GM23248 (cell line): ENCODE measurements around the gene IFT27. TPM values are rescaled to one million over a fixed set of nuclear protein-coding genes. Genes with fewer than 3 reads are reported as not detected.

Experiments used
- DNase-seq: peaks from one replicate; pipeline ENCODE4 v3.0.0-alpha.2; 2015
- H2AFZ ChIP-seq: fragments of 200-600 bp; sonication (generic); 2 replicates; pipeline ENCODE4 v1.6.1; 2016; ENCODE audit warnings: antibody characterized with exemption
- H3F3A ChIP-seq: fragments of 200-600 bp; sonication (generic); 2 replicates; pipeline ENCODE4 v1.6.1; 2016; ENCODE audit warnings: mild to moderate bottlenecking, antibody characterized with exemption, mixed run types; ENCODE audit not compliant: insufficient read depth
- H3K27ac ChIP-seq: fragments of 200-600 bp; sonication (generic); 2 replicates; pipeline ENCODE4 v1.5.1; 2016; ENCODE audit warnings: mild to moderate bottlenecking
- H3K27me3 ChIP-seq: fragments of 200-600 bp; sonication (generic); replicated peaks from 2 replicates; pipeline ENCODE4 v1.6.1; 2016; ENCODE audit warnings: mild to moderate bottlenecking; ENCODE audit not compliant: insufficient read depth
- H3K36me3 ChIP-seq: fragments of 200-600 bp; sonication (generic); 2 replicates; pipeline ENCODE4 v1.6.1; 2016; ENCODE audit warnings: low read depth, mild to moderate bottlenecking
- H3K4me1 ChIP-seq: fragments of 200-600 bp; sonication (generic); 2 replicates; pipeline ENCODE4 v1.6.1; 2016; ENCODE audit warnings: mild to moderate bottlenecking; ENCODE audit not compliant: insufficient read depth
- H3K4me2 ChIP-seq: fragments of 200-600 bp; sonication (generic); one replicate; pipeline ENCODE4 v1.6.1; 2016; ENCODE audit warnings: mild to moderate bottlenecking; ENCODE audit not compliant: unreplicated experiment
- H3K4me3 ChIP-seq: fragments of 200-600 bp; sonication (generic); 2 replicates; pipeline ENCODE4 v1.5.1; 2016; ENCODE audit warnings: mild to moderate bottlenecking
- H3K79me2 ChIP-seq: fragments of 200-600 bp; sonication (generic); 2 replicates; pipeline ENCODE4 v1.6.1; 2016; ENCODE audit warnings: mild to moderate bottlenecking; ENCODE audit not compliant: insufficient read depth
- H3K9ac ChIP-seq: fragments of 200-600 bp; sonication (generic); 2 replicates; pipeline ENCODE4 v1.6.1; 2016; ENCODE audit warnings: mild to moderate bottlenecking
- H3K9me2 ChIP-seq: fragments of 200-600 bp; sonication (generic); 2 replicates; pipeline ENCODE4 v1.6.1; 2016; ENCODE audit warnings: mixed run types, mild to moderate bottlenecking, moderate library complexity; ENCODE audit not compliant: insufficient read depth
- H3K9me3 ChIP-seq: fragments of 200-600 bp; sonication (generic); one replicate; pipeline ENCODE4 v1.6.1; 2017; ENCODE audit warnings: low read depth
- H4K20me1 ChIP-seq: fragments of 200-600 bp; sonication (generic); 2 replicates; pipeline ENCODE4 v1.6.0; 2016; ENCODE audit not compliant: insufficient read depth
- EZH2 ChIP-seq: fragments of 200-600 bp; sonication (generic); IDR thresholded peaks from 2 replicates; pipeline ENCODE4 v1.6.1; 2018; ENCODE audit warnings: antibody characterized with exemption, mild to moderate bottlenecking; ENCODE audit not compliant: insufficient read depth, poor library complexity, severe bottlenecking
- EZH2phosphoT487 ChIP-seq: fragments of 200-600 bp; sonication (generic); IDR thresholded peaks from 2 replicates; pipeline ENCODE4 v1.6.1; 2018; ENCODE audit warnings: antibody characterized with exemption, moderate library complexity, mild to moderate bottlenecking, low read depth; ENCODE audit not compliant: insufficient read depth
- whole genome bisulfite sequencing, 2 experiments: methylation state at CpG; one replicate each; pipeline ENCODE4 v1.1.6; 2015 to 2017; ENCODE audit warnings: low lambda C conversion rate in 2 of 2, low coverage in 1 of 2; ENCODE audit errors: missing lambda C conversion rate in 2 of 2; 5-methylcytosine and 5-hydroxymethylcytosine counted together
- in situ Hi-C: fragments of 300-500 bp; cut with MboI; formaldehyde crosslinking; loops from 2 replicates; pipeline ENCODE4 v1.15.0; 2020
- polyA plus RNA-seq: library from polyadenylated mRNA; unstranded; fragments of >200 nt; fragmentation: Nextera tagmentation; extraction: Ambion mirVana; gene quantifications from 2 replicates; pipeline ENCODE4 v1.2.1, GENCODE V29; 2016
- total RNA-seq: library from RNA; depleted of rRNA; stranded (reverse); fragments of >200 nt; shearing (Covaris generic); gene quantifications from 2 replicates; pipeline ENCODE4 v1.2.3, GENCODE V29; 2014

IFT27 gene
- total and polyA plus RNA-seq, 2 experiments from 2014 or later: 10.1 to 28.8 TPM

GRCh38 chr22:36737776-36738175, 38.1 kb downstream of the IFT27 start:
- peaks cover 21% of the 10 kb centered on the region for H3K27me3 ChIP-seq
- H3K4me1 ChIP-seq: 0 out of 2 replicates have a peak, but pooled peaks cover 3% of the 10 kb centered on the region
- no peak overlapping the region for H2AFZ ChIP-seq
- H3K9me3 ChIP-seq: no peaks in the 10 kb centered on the region
- H4K20me1 ChIP-seq: no peaks in the 10 kb centered on the region
- H3K9me2 ChIP-seq: no peaks in the 10 kb centered on the region
- no peaks in the 10 kb centered on the region for H3K36me3 ChIP-seq
- H3K9ac ChIP-seq: no peak overlapping the region
- no peak for DNase-seq
- no peak overlapping the region for H3K4me3 ChIP-seq
- in situ Hi-C loops: no loop called here
- H3F3A ChIP-seq: 0 out of 2 replicates have a peak, but pooled peaks cover 9% of the 10 kb centered on the region
- no peak overlapping the region for H3K27ac ChIP-seq
- WGBS, 2 experiments: 29 to 56% methylated on average over 6 of the region's 6 CpGs
- H3K4me2 ChIP-seq: no peak overlapping the region
- no peak for TF ChIP-seq EZH2
- H3K79me2 ChIP-seq: no peaks in the 10 kb centered on the region

GRCh38 chr22:36736701-36737320, 39.1 kb downstream of the IFT27 start:
- no peaks in the 10 kb centered on the region for H4K20me1 ChIP-seq
- no peak overlapping the region for H3K27ac ChIP-seq
- 0 out of 2 replicates have a peak, but pooled peaks cover 3% of the 10 kb centered on the region for H3K4me1 ChIP-seq
- 0 out of 2 replicates have a peak, but pooled peaks cover 9% of the 10 kb centered on the region for H3F3A ChIP-seq
- no peaks in the 10 kb centered on the region for H3K79me2 ChIP-seq
- no peak for TF ChIP-seq EZH2phosphoT487
- TF ChIP-seq EZH2: no peak
- no peaks in the 10 kb centered on the region for H3K9me2 ChIP-seq
- no peaks in the 10 kb centered on the region for H3K36me3 ChIP-seq
- peaks cover 22% of the 10 kb centered on the region for H3K27me3 ChIP-seq
- H2AFZ ChIP-seq: no peak overlapping the region
- 34% methylated on average over 9 to 10 of the region's 10 CpGs for WGBS, 2 experiments
- in situ Hi-C loops: no loop called here
- no peaks in the 10 kb centered on the region for H3K9me3 ChIP-seq
- DNase-seq: no peak
- no peak overlapping the region for H3K4me2 ChIP-seq
- no peak overlapping the region for H3K4me3 ChIP-seq
- no peak overlapping the region for H3K9ac ChIP-seq

GRCh38 chr22:36734171-36735058, 41.5 kb downstream of the IFT27 start:
- Histone ChIP-seq H4K20me1 (no peaks in the 10 kb centered on the region), H2AFZ (no peak overlapping the region), H3K4me3 (no peak overlapping the region), H3K9ac (no peak overlapping the region), H3K9me3 (no peaks in the 10 kb centered on the region), H3F3A (0 out of 2 replicates have a peak, but pooled peaks cover 9% of the 10 kb centered on the region), H3K4me2 (no peak overlapping the region), H3K9me2 (no peaks in the 10 kb centered on the region), H3K27me3 (peaks cover 36% of the 10 kb centered on the region), H3K27ac (no peak overlapping the region), H3K36me3 (no peaks in the 10 kb centered on the region), H3K79me2 (no peaks in the 10 kb centered on the region), H3K4me1 (0 out of 2 replicates have a peak, but pooled peaks cover 3% of the 10 kb centered on the region)
- peak; percentile 89 for DNase-seq
- TF ChIP-seq EZH2: no peak
- no peak for TF ChIP-seq EZH2phosphoT487
- in situ Hi-C loops: no loop called here
- WGBS, 2 experiments: 35 to 37% methylated on average over 10 of the region's 10 CpGs

GRCh38 chr22:36733271-36733670, 42.6 kb downstream of the IFT27 start:
- in situ Hi-C loops: no loop called here
- Histone ChIP-seq H3K9ac (no peak overlapping the region), H3K27ac (no peak overlapping the region), H3K4me3 (no peak overlapping the region), H3K79me2 (no peaks in the 10 kb centered on the region), H3K27me3 (peaks cover 41% of the 10 kb centered on the region), H4K20me1 (no peaks in the 10 kb centered on the region), H2AFZ (no peak overlapping the region), H3F3A (0 out of 2 replicates have a peak, but pooled peaks cover 9% of the 10 kb centered on the region), H3K9me3 (no peaks in the 10 kb centered on the region), H3K4me1 (0 out of 2 replicates have a peak, but pooled peaks cover 3% of the 10 kb centered on the region), H3K36me3 (no peaks in the 10 kb centered on the region), H3K9me2 (no peaks in the 10 kb centered on the region), H3K4me2 (no peak overlapping the region)
- 75 to 80% methylated on average over 3 of the region's 3 CpGs for WGBS, 2 experiments
- no peak for DNase-seq
- no peak for TF ChIP-seq EZH2phosphoT487
